Measurements from ENCODE around the gene PRKRA.
"Not testable (repeated sequence)": the region's sequence is repeated elsewhere in the genome, so short reads cannot be mapped to it uniquely, and the experiment has no call there.

The PRKRA gene

DNA sequence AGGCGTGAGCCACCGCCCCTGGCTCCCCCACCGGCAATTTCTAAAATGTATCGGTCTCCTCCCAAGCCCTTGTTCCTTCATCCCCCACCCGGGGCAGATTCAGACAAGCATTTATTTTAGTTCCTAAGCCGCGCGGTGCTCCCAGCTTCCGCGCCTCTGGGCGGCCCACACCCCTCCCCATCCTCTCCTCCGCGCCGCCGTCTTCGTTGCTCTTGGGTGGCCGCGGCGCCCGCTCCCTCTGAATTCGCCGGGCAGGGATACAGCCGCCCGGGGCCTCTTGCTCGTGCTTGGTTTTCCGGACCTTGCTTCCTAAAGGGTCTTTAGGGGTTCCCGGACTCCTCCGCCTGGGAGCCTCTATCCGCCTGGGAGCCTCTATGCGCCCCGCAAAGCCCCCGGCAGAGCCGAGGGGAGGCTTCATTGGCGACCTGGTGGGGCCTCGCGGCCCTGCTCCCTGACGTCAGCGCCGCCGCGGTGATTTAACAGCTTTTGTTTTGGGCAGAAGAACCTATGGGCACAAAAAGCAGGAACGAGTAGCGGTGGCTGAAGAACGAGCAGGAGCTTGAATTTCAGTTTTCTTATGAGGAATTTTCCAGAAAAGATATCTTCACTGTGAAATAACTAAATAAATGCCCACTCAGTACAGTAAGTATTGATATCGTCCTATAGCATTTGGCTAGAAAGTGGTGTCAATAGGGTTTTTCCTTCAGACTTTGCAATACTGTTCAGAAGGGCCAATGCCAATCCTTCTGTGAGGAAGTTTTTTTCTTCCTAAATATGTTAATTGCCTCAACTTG, 37.3 kb downstream of the PRKRA start:
- DNase-seq: peak; percentile 62

DNA sequence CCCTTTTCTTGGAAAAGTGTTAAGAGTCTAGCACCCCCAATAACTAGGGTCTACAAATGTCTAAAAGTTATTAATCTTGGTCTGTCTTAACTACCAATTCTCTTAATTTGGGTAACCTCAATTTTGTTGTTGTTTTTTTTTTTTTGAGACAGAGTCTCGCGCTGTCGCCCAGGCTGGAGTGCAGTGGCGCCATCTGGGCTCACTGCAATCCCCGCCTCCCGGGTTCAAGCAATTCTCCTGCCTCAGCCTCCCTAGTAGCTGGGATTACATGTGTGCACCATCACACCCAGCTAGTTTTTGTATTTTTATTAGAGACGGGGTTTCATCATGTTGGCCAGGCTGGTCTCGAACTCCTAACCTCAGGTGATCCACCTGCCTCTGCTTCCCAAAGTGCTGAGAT, 38.5 kb downstream of the PRKRA start:
- not testable (repeated sequence) for DNase-seq

DNA sequence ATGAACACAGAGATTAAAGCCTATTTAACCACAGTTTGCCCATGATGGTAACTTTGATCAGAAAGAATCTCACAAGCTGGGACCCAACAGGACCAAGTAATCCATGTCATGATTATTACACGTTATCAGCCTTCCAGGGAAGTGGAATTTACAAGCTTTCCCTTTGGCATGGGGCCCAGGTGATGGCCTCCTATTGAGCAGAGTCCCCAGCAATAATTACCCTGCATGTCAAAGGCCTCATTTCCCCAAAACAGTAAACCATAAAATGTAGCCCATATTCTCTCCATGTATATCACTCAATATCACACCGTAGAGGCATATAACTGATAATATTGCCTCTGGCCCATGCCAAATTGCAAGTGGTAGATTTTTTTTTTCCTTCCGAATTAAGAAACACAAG, 38.9 kb downstream of the PRKRA start:
- no peak for DNase-seq

DNA sequence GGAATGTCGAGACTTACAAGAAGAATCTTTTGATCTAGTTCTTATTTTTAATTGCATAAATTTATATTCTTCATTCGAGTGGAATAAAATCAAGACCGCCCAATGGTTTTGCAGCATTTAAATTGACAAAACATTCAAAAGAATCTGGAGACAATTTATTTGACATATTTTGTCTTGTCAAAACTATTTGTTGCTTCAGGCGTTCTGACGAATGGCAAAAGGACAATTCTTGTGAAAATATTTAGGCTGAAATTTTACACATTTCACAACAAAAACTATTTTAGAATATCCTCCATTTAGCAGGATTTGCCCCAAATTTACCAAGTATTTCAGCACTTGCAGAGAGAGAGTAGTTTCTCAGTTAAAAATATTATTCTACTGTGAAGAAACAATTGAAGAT, 41.7 kb downstream of the PRKRA start:
- no peak for DNase-seq

DNA sequence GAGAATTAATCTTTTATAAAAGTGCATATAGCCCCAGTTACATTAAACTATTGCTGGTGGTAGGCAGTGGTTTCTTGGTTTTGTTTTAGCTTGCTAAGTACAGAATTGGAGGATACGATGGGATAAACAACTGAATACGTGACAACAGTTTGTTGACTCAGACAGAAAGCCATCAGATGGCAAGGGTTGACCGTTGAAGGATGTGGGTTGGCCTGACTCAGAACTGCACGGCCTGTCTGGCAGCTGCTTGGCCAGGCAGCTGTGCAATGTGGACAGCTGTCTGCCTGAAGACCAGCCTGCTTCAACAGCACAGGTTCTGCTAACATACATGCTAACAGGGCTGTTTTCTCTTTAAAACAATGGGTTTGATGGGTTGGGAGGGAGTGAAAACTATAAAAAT, 46.6 kb downstream of the PRKRA start:
- DNase-seq: no peak

DNA sequence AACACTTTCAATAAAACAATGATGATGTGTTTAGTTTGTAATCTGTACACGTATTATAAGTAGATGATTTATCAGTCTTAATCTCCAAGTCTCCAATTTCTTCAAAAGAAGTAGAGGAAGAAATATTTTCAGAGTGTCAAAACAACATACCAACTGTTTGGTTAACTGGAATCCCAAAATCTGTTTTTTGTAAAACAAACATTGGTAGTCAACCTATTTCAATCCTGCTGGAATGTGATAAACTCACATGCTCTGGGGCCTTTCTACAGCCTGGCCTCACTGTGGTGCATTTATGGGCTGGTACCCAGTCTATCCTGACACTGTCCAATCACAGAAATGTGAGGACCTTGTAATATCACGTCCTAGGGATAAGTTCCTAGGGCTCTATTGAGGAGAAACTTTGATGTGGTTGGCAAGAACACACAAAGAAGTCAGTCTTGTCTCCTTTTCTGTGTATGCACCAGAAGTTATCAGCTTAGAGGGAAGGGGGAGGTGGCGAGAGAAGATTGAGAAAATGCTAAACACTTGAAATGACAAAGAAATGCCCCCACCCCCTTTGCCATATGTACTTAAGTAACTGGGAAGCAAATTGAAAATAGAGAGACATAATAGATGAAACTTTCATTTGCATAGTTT, 47.2 kb downstream of the PRKRA start:
- DNase-seq: no peak

DNA sequence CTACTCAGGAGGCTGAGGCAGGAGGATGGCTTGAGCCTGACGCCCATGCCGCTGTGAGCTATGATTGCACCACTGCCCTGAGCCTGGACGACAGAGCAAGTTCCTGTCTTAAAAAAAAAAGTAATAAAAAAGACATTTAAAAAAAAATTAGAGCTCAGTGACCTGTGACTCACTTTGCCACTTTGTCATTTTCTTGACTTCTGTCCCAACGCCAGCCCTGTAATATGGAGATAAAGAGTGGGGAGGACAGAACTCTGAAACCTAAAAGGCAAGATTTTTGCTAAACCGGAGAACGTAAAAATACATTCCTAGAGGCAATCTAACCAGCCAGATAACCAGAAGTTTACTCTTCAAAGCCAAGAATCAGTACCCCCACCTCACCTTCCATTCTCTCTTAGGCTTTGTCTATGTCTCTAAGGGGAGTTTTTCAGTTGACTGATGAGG, 49.0 kb downstream of the PRKRA start:
- DNase-seq: no peak

DNA sequence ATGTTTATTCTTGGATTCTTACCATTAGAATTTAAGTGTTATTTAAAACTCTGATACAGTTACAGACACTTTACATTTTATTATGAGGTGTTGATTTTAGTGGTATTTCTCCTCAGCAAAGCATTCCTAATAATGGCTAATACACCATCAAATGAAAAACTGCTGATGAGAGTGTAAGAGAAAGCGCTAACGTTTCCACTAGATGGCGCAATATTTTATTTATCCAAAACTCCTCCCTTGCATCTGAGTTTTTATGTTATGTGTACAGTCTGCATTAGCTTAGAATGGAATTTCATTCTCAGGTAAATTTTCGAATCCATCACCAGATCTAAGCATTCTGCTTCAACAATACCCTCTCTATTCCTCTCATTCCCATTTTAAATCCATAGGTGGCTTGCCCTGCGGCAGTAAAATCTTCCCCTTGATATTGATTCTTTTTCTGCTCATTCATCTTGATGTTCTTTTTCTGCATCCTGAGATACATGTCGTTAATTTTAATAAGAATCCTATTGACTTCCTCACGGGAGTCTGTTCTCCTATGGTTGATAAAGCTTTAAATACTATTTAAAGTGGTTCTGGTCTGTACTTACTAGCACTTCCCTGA, 53.9 kb downstream of the PRKRA start:
- DNase-seq: no peak

DNA sequence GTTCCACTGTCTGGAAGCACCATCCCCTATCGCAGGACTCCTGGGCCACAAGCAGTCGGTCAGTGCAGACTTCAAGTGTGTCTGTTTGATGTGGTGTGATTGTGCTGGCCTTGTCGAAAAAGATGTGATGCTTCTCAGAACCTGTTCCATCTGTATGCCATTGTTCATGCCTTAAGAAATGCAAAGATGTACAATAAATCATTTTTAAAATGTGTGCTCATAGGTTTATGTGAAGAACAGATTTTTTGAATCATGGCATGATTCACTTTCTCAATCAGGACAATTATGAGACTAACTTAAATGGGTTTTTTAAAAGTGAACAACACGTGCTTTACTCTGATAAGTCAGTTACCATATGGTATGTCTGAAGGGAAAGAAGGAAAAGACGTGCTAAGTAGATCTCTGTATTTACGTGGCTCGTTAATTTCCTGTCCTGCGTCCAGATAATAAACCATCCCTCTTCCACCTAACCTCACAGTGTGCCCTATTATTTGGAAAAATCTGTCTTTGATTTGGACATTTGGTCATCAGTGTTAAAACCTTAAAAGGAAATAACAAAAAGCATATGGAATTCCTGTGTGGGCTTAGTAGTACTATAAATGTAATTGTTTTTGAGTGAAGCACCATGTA, 54.9 kb downstream of the PRKRA start:
- no peak for DNase-seq

DNA sequence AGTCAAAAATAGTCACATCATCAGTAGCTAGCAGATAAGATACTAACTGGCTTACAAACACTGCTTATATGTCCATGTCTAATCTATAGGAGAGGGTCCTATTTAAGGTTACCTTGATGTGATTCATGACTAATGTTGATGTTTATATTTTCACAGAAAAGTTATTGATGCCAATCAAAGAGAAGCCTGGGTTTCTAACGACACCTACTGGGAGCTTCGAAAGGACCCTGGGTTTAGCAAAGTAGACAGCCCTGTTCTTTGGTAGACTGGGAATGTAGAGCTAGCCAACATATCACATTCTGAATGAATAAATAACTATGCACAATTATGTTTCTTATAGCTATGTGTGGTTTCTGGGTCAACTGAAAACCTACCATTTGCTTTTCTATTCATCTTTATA, 55.7 kb downstream of the PRKRA start:
- DNase-seq: no peak

DNA sequence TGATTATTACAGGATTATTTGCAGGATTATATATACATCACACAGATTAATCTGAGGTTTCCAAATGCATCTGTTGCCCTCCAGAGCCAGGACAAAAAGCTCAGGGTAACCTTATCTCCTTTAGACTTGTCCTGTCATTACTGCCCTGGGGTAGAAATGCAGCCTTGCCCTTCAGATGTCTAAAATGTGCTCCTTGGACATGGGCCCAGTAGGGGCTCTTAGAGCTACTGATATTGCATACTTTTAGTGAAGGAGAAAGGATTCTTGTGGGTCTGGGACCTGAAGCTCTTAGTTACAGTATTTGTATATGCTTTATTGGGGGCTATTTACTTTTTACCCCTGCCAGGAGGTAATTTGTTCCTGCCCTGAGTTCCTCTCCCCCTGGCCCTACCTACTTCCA, 56.1 kb downstream of the PRKRA start:
- no peak for DNase-seq

DNA sequence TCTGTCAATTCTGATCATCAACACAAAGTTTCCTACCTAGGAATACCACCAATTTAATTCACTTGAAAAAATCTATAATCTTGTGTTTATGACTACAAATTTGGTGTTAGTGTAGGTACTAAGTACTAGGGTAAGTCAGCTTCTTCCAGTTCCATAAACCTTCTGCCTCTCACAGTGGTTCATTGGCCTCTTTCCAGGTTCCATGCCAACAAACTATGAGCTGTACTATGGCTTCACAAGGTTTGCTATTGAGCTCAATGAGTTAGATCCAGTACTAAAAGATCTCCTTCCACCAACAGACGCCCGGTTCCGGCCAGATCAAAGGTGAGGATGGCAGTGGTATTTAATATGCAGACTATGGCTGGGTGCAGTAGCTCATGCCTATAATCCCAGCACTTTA, 58.8 kb downstream of the PRKRA start:
- DNase-seq: no peak

DNA sequence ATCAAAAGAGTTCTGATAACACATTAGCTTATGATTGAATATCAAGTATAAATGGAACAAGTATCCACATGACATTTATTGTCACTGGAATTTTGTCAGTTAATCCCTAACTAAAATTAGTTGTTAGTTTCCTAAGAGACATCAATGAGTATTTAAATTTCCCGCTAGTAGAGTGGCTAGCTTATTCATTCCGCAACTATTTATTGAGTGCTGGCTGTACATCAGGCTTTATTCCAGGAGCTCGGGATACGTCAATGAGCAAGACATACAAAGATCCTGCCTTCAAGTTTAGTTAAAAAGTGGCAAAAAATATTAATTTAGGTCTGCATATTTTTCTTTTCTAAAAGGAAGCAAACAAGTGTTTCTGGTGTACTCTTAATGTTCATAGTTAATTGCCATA, 59.3 kb downstream of the PRKRA start:
- DNase-seq: no peak

DNA sequence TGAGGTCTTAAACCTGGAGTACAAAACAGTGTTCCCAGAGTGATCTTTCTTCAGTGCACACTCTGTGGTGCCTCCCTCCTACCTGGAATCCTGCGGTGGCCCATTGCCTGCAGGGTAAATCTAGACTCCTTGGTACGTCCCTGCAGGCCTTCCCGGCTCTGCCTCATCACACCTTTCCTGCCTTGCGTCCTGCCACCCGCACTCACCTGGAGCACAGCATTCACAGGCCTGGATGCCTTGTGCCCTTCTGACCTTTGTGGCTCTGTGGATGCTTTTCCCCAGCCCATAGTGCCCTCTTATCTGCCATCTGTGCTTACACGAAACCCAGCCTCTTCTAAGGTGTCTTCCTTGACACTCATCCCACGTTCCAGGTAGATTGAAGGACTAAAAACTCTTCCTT, 62.7 kb downstream of the PRKRA start:
- DNase-seq: no peak

DNA sequence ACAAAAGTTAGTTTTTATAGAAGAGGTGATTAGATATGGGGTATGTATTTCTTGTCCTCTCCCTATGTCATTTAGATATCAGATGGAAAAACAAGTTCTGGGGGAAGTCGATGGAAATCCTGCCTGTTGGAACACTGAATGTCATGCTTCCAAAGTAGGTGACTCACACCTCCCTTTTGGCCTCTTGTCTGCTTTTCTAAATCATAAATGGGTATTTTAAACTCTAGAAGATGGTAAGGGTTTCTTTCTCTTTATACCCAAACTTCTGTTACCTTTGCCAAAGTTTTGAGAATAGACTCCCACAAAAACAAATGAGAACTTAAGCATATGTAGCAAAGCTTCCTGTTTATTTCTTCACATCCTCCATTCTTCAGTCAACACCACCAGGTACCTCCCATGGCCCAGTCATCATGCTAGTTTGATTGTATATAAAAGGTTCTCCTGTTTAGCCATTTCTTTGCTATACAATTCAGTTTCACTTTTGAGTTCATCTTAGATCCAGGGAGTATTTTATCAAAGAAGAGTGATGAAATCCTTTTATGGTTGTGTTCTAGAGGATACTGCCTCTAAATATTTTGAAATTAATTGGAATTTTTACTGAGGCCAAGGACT, 63.9 kb downstream of the PRKRA start:
- DNase-seq: no peak

DNA sequence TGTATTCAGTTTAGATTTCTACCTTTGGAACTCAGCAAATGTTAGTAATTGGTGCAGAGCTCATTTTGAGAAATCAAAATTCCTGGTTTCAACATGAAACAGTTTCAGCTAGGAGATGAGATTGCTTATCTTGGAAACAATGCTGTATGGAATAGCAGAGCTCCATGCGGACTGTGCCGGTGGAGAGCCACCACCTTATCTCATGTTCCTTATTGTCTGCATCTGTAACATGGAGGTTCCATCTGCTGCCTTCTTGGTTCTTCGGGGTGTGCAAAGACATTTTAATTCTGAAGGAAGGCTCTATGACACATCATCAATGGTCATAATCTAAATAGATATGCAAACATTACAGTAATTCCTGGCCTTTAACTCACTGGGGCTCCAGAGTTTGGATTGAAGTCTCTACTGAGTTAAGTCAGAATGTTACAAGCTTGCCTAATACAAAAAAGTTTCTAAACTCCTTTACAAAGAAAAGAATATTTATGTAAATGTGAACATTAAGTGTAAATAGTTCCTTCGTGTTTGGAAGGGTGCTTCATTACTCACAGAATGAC, 65.3 kb downstream of the PRKRA start:
- DNase-seq: no peak

DNA sequence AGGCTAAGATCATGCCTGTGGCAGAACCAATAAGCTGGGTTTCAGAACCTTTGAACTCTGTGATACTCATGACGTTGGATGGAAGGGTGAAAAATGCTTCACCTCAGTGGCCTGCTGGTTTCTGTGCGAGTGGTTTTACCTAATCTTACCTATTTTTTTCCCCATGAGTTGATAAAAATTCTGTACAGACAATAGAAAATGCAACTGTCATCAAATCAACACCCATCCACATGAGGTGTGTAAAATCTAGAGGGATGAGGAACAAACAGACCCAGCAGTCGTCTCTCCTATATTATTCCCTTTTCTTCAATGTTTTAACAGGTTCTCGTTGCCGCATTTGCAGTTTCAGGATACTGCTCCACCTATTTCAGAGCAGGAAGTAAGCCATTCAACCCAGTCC, 67.3 kb downstream of the PRKRA start:
- DNase-seq: no peak
